Activated CD4-positive, alpha-beta T cell treated with anti-CD3 and anti-CD28 coated beads, Interleukin-2, amount 10 ng/mL, durations not matched to agents 7 days and 5 days (primary cell): Measurements from ENCODE around the gene PEX14. TPM values are rescaled to one million over a fixed set of nuclear protein-coding genes. Genes with fewer than 3 reads are reported as not detected.

Experiments
- CTCF ChIA-PET: fragments of 350-600 bp; sonication (Branson Sonifier 250); formaldehyde crosslinking; loops from one replicate; lab custom pipeline; 2021; ENCODE audit warnings: antibody characterized with exemption; lab: Charles Lee
- POLR2A ChIA-PET: fragments of 350-600 bp; sonication (Branson Sonifier 250); formaldehyde crosslinking; loops from one replicate; lab custom pipeline; 2021; ENCODE audit warnings: antibody characterized with exemption; lab: Charles Lee
- DNase-seq: peaks from one replicate; pipeline ENCODE4 v3.0.0-alpha.2; 2020
- H3K27ac Mint-ChIP-seq: one replicate; pipeline ENCODE4 v1.8.0; 2021; ENCODE audit warnings: mild to moderate bottlenecking, moderate library complexity, mixed read lengths
- H3K27me3 Mint-ChIP-seq: one replicate; pipeline ENCODE4 v1.8.0; 2021; ENCODE audit warnings: mixed read lengths
- H3K36me3 Mint-ChIP-seq: one replicate; pipeline ENCODE4 v1.8.0; 2021; ENCODE audit warnings: low read depth, mixed read lengths
- H3K4me1 Mint-ChIP-seq: one replicate; pipeline ENCODE4 v1.8.0; 2021; ENCODE audit warnings: mixed read lengths
- H3K4me3 Mint-ChIP-seq: one replicate; pipeline ENCODE4 v1.8.0; 2021; ENCODE audit warnings: mild to moderate bottlenecking, moderate library complexity, mixed read lengths
- H3K9me3 Mint-ChIP-seq: one replicate; pipeline ENCODE4 v1.8.0; 2021; ENCODE audit warnings: mixed read lengths
- total RNA-seq, 2 experiments: library from RNA; stranded (reverse); gene quantifications; one replicate each; pipeline ENCODE4 v1.2.3, GENCODE V29; 2021

The PEX14 gene
- total RNA-seq, 2 experiments from 2014 or later = 23.4 to 24.4 TPM

GRCh38 chr1:10515976-10516750 lies 41.4 kb downstream of the PEX14 start:
- ChIA-PET CTCF (no interaction called here), POLR2A (no interaction called here)
- Mint-ChIP-seq H3K4me1 (peaks cover 71% of the 10 kb centered on the region), H3K36me3 (peaks cover 22% of the 10 kb centered on the region), H3K4me3 (no peak overlapping the region), H3K27me3 (no peaks in the 10 kb centered on the region), H3K9me3 (no peaks in the 10 kb centered on the region), H3K27ac (no peak overlapping the region)
- DNase-seq = no peak

GRCh38 chr1:10516925-10517676 lies 42.4 kb downstream of the PEX14 start:
- H3K9me3 Mint-ChIP-seq = no peaks in the 10 kb centered on the region
- no peak for DNase-seq
- H3K4me1 Mint-ChIP-seq = peaks cover 71% of the 10 kb centered on the region
- ChIA-PET POLR2A (no interaction called here), CTCF (interaction anchor here (0.6 to 0.7 kb wide), 2 partner anchors 50 to 446 kb away, joined by 4 read pairs; no protein-coding TSS in a partner anchor)
- peaks cover 23% of the 10 kb centered on the region for H3K36me3 Mint-ChIP-seq
- no peak overlapping the region for H3K27ac Mint-ChIP-seq
- H3K27me3 Mint-ChIP-seq = no peaks in the 10 kb centered on the region
- no peak overlapping the region for H3K4me3 Mint-ChIP-seq

DNA sequence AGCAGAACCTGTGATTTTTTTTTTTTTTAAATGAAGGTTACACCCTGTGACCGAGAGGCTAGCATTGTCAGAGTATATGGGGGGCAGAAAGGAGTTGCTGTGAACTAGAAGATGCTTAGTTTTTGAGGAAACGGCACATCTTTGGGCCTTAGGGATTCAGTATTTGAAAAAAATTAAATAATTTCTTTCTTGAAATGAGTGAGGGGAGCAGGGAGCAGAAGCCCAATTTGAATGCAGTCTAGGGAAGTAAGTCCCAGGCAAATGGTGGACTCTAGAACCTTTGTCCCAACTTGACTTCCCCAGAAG lies 42.9 kb downstream of the PEX14 start:
- CTCF ChIA-PET = interaction anchor here (0.6 to 0.7 kb wide), 2 partner anchors 49 to 446 kb away, joined by 4 read pairs; no protein-coding TSS in a partner anchor
- Mint-ChIP-seq H3K4me1 (peaks cover 72% of the 10 kb centered on the region), H3K9me3 (no peaks in the 10 kb centered on the region), H3K36me3 (peaks cover 23% of the 10 kb centered on the region), H3K4me3 (no peak overlapping the region), H3K27ac (no peak overlapping the region), H3K27me3 (no peaks in the 10 kb centered on the region)
- POLR2A ChIA-PET = no interaction called here
- DNase-seq = no peak

DNA sequence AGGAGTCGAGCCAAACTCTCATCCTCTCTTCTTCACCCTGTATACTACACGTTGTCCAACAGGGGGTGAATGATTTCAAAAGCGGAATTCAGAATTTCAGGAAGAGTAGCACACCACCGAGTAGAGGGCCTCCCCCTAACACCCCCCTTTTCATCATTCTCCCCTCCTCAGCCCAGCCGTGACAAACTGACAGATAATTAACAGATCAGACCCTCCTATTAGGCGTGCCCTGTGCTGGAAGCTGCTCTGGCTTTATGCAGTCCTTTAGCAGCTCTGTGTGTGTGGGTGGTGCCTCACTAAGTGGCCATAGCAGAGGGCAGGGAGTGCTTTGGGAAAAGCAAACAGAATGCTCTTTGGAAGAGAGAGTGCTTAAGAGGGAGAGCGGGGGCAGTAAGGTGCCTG lies 44.3 kb downstream of the PEX14 start:
- Mint-ChIP-seq H3K36me3 (peaks cover 14% of the 10 kb centered on the region), H3K27ac (no peak overlapping the region), H3K27me3 (no peaks in the 10 kb centered on the region), H3K9me3 (no peaks in the 10 kb centered on the region), H3K4me1 (peaks cover 59% of the 10 kb centered on the region), H3K4me3 (no peak overlapping the region)
- DNase-seq = no peak
- POLR2A ChIA-PET = no interaction called here
- CTCF ChIA-PET = no interaction called here

DNA sequence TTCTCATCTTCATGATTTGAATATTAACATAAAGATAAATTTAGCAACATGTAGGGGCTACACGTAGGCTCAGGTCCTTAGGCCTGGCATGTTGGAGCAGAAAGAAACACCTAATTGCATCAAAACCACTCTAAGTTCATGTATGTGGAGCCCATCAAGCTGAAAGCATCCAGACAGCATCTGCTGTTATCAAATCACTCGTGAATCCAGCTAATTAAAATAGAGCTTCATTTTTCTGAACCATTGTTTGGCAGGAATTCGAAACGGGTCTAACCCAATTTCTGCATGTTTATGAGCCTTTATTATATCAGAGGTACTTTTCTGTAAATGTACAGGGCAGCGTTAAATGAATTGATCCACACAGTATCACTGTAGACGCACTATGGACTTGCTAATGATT lies 45.7 kb downstream of the PEX14 start:
- Mint-ChIP-seq H3K27me3 (no peaks in the 10 kb centered on the region), H3K4me3 (no peak overlapping the region), H3K36me3 (peaks cover 15% of the 10 kb centered on the region), H3K4me1 (peaks cover 53% of the 10 kb centered on the region), H3K27ac (no peak overlapping the region), H3K9me3 (no peaks in the 10 kb centered on the region)
- CTCF ChIA-PET = interaction anchor here (0.7 to 0.9 kb wide), 4 partner anchors 10 to 545 kb away, joined by 3 to 6 read pairs (median 4); no protein-coding TSS in a partner anchor
- POLR2A ChIA-PET = no interaction called here
- DNase-seq = no peak

DNA sequence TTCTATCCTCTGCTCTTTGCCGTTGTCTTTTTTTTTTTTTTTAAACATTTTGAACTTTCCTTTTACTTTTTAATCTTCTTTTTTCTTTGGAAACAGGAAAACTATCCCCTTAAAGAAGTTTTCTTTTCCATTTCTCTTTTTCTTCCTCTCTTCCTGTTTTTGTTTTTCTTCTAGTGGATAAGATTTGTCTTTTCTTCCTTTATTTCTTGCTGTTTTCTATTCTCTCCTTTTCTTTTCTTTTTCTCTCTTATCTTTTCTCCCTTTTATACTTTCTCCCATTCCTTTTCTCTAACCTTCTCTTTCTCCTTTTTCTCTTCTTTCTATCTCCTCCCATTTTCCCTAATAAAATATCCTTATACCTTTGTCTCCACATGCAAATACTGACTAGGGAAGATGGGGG lies 46.2 kb downstream of the PEX14 start:
- ChIA-PET CTCF (interaction anchor here (0.9 kb wide), 1 partner anchor 13 kb away, joined by 3 read pairs; no protein-coding TSS in a partner anchor), POLR2A (no interaction called here)
- no peak for DNase-seq
- Mint-ChIP-seq H3K27me3 (no peaks in the 10 kb centered on the region), H3K36me3 (peaks cover 15% of the 10 kb centered on the region), H3K27ac (no peak overlapping the region), H3K4me3 (no peak overlapping the region), H3K4me1 (peaks cover 48% of the 10 kb centered on the region), H3K9me3 (no peaks in the 10 kb centered on the region)

DNA sequence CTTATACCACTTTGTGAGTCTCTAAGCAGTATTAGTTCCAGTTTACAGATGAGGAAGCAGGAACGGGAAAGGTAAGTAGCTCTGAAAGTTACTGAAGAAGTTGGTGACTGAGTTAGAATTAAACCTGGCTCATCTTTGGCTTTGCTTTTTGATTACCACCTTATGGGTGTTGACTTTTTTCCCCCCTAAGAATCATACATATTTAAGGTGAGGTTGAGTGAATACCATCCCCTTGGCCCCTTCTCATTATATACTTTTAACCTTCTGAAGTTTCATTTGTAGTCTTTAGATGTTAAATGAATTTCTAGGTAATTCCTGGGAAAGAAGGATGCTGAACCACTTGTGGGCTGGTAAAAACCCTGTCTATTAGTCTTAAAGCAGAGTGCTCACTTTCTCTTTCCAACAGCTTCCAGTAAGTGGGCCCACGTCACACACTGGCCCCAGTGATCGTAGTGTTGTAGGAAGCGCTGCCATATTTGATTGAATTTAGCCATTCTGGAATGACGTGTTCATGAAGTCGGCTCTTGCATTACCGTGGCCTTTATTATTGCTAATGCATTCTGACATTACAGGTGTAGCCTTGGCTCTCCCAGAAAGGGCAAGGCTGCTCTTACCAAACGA lies 46.9 kb downstream of the PEX14 start:
- no peak for DNase-seq
- Mint-ChIP-seq H3K4me3 (no peak overlapping the region), H3K27me3 (no peaks in the 10 kb centered on the region), H3K9me3 (no peaks in the 10 kb centered on the region), H3K36me3 (peaks cover 15% of the 10 kb centered on the region), H3K27ac (no peak overlapping the region), H3K4me1 (peaks cover 41% of the 10 kb centered on the region)
- ChIA-PET CTCF (no interaction called here), POLR2A (no interaction called here)

DNA sequence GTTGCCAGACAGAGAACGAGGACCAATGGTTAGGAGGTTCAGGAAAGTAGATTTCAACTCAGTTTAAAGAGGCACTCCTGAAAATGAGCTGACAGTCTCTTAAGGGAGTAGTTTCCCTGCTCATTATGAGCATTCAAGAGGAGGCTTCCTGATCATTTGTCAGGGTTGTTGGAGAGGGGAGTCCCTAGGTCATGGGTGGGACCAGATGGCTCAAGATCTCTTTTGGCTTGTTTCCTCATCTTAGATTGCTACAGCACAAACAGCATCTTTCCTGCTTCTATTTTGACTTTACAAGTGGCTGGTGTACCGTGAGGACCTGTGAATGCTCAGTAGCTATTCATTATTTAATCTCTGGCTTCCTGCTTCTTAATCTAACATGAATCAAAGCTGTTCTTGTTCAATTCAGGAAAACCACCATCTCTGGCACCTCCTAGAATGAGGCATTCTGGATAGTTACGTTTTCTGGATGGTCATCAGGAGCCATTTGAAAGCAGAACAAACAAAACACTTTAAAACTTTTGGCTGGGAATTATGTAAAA lies 47.6 kb downstream of the PEX14 start:
- H3K36me3 Mint-ChIP-seq = peaks cover 13% of the 10 kb centered on the region
- DNase-seq = no peak
- no peaks in the 10 kb centered on the region for H3K27me3 Mint-ChIP-seq
- POLR2A ChIA-PET = no interaction called here
- CTCF ChIA-PET = interaction anchor here (1.1 to 1.5 kb wide), 3 partner anchors 9 to 345 kb away, joined by 3 to 4 read pairs (median 4); no protein-coding TSS in a partner anchor
- no peak overlapping the region for H3K4me3 Mint-ChIP-seq
- H3K27ac Mint-ChIP-seq = no peak overlapping the region
- H3K4me1 Mint-ChIP-seq = peaks cover 35% of the 10 kb centered on the region
- H3K9me3 Mint-ChIP-seq = no peaks in the 10 kb centered on the region

DNA sequence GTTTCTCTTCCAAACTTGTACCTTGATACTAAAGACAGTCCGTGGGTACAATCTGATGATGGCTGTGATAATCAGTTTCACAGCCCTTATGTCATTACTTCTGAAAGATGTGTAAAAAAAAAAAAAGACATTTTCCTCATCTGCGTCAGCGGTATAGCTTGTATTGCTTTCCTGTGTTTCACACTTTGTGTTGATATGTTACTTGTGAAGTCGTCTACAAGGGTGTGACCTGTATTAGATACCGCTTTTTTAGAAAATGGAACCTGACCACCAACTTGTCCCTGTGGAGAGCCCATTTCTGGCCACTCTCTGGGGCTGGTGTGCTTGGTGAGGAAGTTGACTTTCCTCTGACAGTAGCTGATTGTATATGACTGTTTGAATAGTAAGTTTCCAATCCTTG lies 50.5 kb downstream of the PEX14 start:
- peaks cover 10% of the 10 kb centered on the region for H3K36me3 Mint-ChIP-seq
- H3K27ac Mint-ChIP-seq = no peak overlapping the region
- CTCF ChIA-PET = interaction anchor here (0.7 to 1.6 kb wide), 5 partner anchors 9 to 216 kb away, joined by 3 to 5 read pairs (median 4); partner anchors contain the start of gene CENPS
- peaks cover 28% of the 10 kb centered on the region for H3K4me1 Mint-ChIP-seq
- POLR2A ChIA-PET = interaction anchor here (0.6 kb wide), 1 partner anchor 10 kb away, joined by 3 read pairs; no protein-coding TSS in a partner anchor
- DNase-seq = no peak
- no peaks in the 10 kb centered on the region for H3K27me3 Mint-ChIP-seq
- H3K4me3 Mint-ChIP-seq = no peak overlapping the region
- H3K9me3 Mint-ChIP-seq = no peaks in the 10 kb centered on the region

- ChIA-PET CTCF (interaction anchor here (1.1 to 1.3 kb wide), 2 partner anchors 15 to 34 kb away, joined by 3 to 4 read pairs; no protein-coding TSS in a partner anchor), POLR2A (no interaction called here)
- H3K9me3 Mint-ChIP-seq = no peaks in the 10 kb centered on the region
- peaks cover 5% of the 10 kb centered on the region for H3K36me3 Mint-ChIP-seq
- peaks cover 6% of the 10 kb centered on the region for H3K4me1 Mint-ChIP-seq
- H3K4me3 Mint-ChIP-seq = no peak overlapping the region
- H3K27me3 Mint-ChIP-seq = no peaks in the 10 kb centered on the region
- DNase-seq = no peak
- H3K27ac Mint-ChIP-seq = peak overlapping the region; percentile 31
These were observed 53.6 kb downstream of the PEX14 start for GRCh38 chr1:10528066-10529014.

DNA sequence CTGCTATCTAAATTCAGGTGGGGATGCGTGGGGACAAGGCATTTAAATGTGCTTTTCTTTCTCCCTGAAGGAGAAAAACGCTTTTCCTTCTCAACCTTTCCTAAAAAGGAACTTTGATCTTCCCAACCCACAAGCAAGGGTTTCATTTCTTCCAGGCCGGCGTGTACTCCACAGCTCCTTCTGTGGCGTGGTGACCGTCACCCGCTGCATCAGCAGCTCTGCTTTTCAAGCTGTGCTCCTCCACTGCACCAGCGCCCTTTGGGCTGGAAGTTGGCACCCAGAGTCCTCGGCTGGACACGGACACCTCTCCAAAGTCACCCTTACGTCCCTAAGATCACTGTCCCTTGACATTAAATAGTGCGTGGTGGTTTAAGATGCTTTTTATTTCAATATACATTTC lies 54.3 kb downstream of the PEX14 start:
- CTCF ChIA-PET = interaction anchor here (1.3 kb wide), 1 partner anchor 16 kb away, joined by 4 read pairs; no protein-coding TSS in a partner anchor

DNA sequence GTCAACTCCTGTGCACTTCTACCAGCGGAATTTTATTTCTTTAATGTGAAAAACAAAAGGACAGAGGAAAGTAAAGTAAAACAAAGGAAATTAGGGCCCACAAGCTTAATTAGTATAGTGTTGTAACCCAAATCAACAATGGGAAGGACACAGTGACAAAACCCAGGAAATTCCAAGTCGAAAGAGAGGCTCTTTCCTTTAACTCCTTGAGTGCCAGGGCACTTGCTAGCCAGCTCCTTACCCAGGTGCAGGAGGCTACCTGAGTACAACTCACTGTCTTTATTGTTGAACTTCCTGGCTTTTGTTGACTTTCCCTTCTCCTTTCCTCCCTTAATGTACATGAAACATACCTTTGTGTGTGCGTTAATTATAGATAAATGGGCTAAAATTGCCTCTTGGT lies 55.0 kb downstream of the PEX14 start:
- ChIA-PET POLR2A (no interaction called here), CTCF (no interaction called here)
- H3K27me3 Mint-ChIP-seq = no peaks in the 10 kb centered on the region

More for the DNA sequence above, 54.3 kb downstream of the PEX14 start:
- no peaks in the 10 kb centered on the region for H3K9me3 Mint-ChIP-seq
- DNase-seq = no peak
- H3K36me3 Mint-ChIP-seq = peaks cover 5% of the 10 kb centered on the region
- no peak overlapping the region for H3K4me3 Mint-ChIP-seq
- H3K27me3 Mint-ChIP-seq = no peaks in the 10 kb centered on the region
- H3K27ac Mint-ChIP-seq = no peak overlapping the region
- H3K4me1 Mint-ChIP-seq = peaks cover 6% of the 10 kb centered on the region
- POLR2A ChIA-PET = no interaction called here

More for the DNA sequence above, 55.0 kb downstream of the PEX14 start:
- Mint-ChIP-seq H3K27ac (no peak overlapping the region), H3K36me3 (peaks cover 5% of the 10 kb centered on the region), H3K9me3 (no peaks in the 10 kb centered on the region), H3K4me1 (peaks cover 6% of the 10 kb centered on the region), H3K4me3 (no peak overlapping the region)
- DNase-seq = no peak
